K562 (cell line): ENCODE data around the gene LYPD6B. TPM values are rescaled to one million over a fixed set of nuclear protein-coding genes. Genes with fewer than 3 reads are reported as not detected.

Experiments used
- ATAC-seq: fragments of 200-7000 bp; cut with Tn5 transposase; 3 replicates; pipeline ENCODE4 v1.9.1; 2020; ENCODE audit warnings: moderate library complexity
- BruUV-seq: library from RNA; stranded (reverse); fragments of 400-500 nt; replicated peaks from 2 replicates; lab custom pipeline; 2021; lab: Mats Ljungman, UMichigan
- CTCF ChIA-PET: fragments of 300-600 bp; formaldehyde crosslinking; extraction: SDS; loops from one replicate; lab custom pipeline; 2021; ENCODE audit warnings: low intra/inter-chr PET ratio; lab: Yijun Ruan, JAX
- POLR2A ChIA-PET: fragments of 300-600, 350-650 bp; sonication (Branson Sonifier 250); formaldehyde crosslinking; extraction: SDS; loops from one replicate; lab custom pipeline; 2021; ENCODE audit warnings: antibody characterized with exemption, inconsistent platforms; lab: Yijun Ruan, JAX
- DNase-seq, 4 experiments: peaks; one replicate each; pipeline versions ENCODE4 v3.0.0 to v3.0.0-alpha.2; 2011 to 2018; ENCODE audit warnings: low spot score in 3 of 4, mixed read lengths in 3 of 4; ENCODE audit errors: extremely low read depth in 1 of 4
- FAIRE-seq: peaks from 2 replicates; lab custom pipeline; 2011; peaks lifted over from hg19 to GRCh38; lab: Jason Lieb, UNC
- H2AFZ ChIP-seq: 2 replicates; pipeline ENCODE4 v1.6.0; 2011; ENCODE audit warnings: low read depth, low read length, control low read depth, inconsistent platforms
- H3K27ac ChIP-seq: fragments of 200-600 bp; 3 replicates; pipeline ENCODE4 v1.8.0; 2011; ENCODE audit warnings: low read depth, mild to moderate bottlenecking, control low read depth, inconsistent platforms, low read length, moderate library complexity, mixed read lengths; ENCODE audit errors: extremely low read depth
- H3K27me3 ChIP-seq, 2 experiments: fragments of 300-600 bp in 1 of 2; 2 replicates in 1 of 2; 3 replicates in 1 of 2; pipeline versions ENCODE4 v1.6.0 to v1.8.0; 2011; ENCODE audit warnings: inconsistent platforms in 2 of 2, low read length in 2 of 2, mild to moderate bottlenecking in 1 of 2, mixed read lengths in 1 of 2, moderate library complexity in 1 of 2; ENCODE audit not compliant: control insufficient read depth in 2 of 2, insufficient read depth in 2 of 2
- H3K36me3 ChIP-seq: fragments of 300-600 bp; 3 replicates; pipeline ENCODE4 v1.8.0; 2011; ENCODE audit warnings: mild to moderate bottlenecking, low read length, inconsistent platforms; ENCODE audit not compliant: control insufficient read depth, insufficient read depth
- H3K4me1 ChIP-seq, 2 experiments: fragments of 200-600 bp in 1 of 2; replicated peaks in 1 of 2; 2 replicates in 1 of 2; 3 replicates in 1 of 2; pipeline versions ENCODE4 v1.5.1 to v1.8.0; 2011; ENCODE audit warnings: inconsistent platforms in 2 of 2, low read length in 2 of 2, mild to moderate bottlenecking in 1 of 2, mixed read lengths in 1 of 2, moderate library complexity in 1 of 2; ENCODE audit not compliant: control insufficient read depth in 2 of 2, insufficient read depth in 2 of 2
- H3K4me2 ChIP-seq: 2 replicates; pipeline ENCODE4 v1.6.1; 2011; ENCODE audit warnings: low read length, control low read depth, inconsistent platforms, mixed read lengths; ENCODE audit not compliant: insufficient read depth
- H3K4me3 ChIP-seq: fragments of 200-600 bp; sonication (generic), shearing (Covaris generic); 2 replicates; pipeline ENCODE4 v1.5.1; 2016; ENCODE audit warnings: control low read depth, inconsistent platforms
- H3K79me2 ChIP-seq: fragments of 200-600 bp; 3 replicates; pipeline ENCODE4 v1.8.0; 2011; ENCODE audit warnings: low read length, inconsistent platforms; ENCODE audit not compliant: control insufficient read depth, insufficient read depth
- H3K9ac ChIP-seq, 2 experiments: 2 replicates each; pipeline versions ENCODE4 v1.6.0 to v1.6.1; 2011; ENCODE audit warnings: low read depth in 2 of 2, low read length in 2 of 2, control low read depth in 1 of 2, inconsistent platforms in 1 of 2, mild to moderate bottlenecking in 1 of 2, mixed read lengths in 1 of 2; ENCODE audit not compliant: insufficient read depth in 1 of 2
- H3K9me1 ChIP-seq: one replicate; pipeline ENCODE4 v1.6.0; 2011; ENCODE audit warnings: inconsistent platforms, mild to moderate bottlenecking, low read length, moderate library complexity; ENCODE audit not compliant: control insufficient read depth, insufficient read depth
- H3K9me3 ChIP-seq: replicated peaks from 2 replicates; pipeline ENCODE4 v1.5.1; 2011; ENCODE audit warnings: low read depth, low read length, inconsistent platforms; ENCODE audit not compliant: control insufficient read depth, insufficient read depth
- H4K20me1 ChIP-seq: replicated peaks from 2 replicates; pipeline ENCODE4 v1.6.1; 2011; ENCODE audit warnings: low read length, inconsistent platforms, mixed read lengths; ENCODE audit not compliant: control insufficient read depth, insufficient read depth
- ILF3 ChIP-seq: fragments of 450-650 bp; IDR thresholded peaks from 2 replicates; pipeline ENCODE4 v1.6.1; 2018; ENCODE audit warnings: antibody characterized with exemption, mild to moderate bottlenecking, moderate library complexity, borderline replicate concordance
- JUN ChIP-seq, 2 experiments: sonication (generic) in 1 of 2; formaldehyde crosslinking in 1 of 2; IDR thresholded peaks; 2 replicates each; pipeline versions ENCODE4 v1.6.1 to v1.8.0; 2012 to 2022; ENCODE audit warnings: borderline replicate concordance in 2 of 2, mild to moderate bottlenecking in 2 of 2, improper control_type of control experiment in 1 of 2, low read depth in 1 of 2, low read length in 1 of 2, missing genetic modification reagents in 1 of 2
- MBD1 ChIP-seq: fragments of 250-450 bp; sonication (Bioruptor Pico); IDR thresholded peaks from 2 replicates; pipeline ENCODE4 v1.8.0; 2022; ENCODE audit warnings: inconsistent platforms
- PCBP2 ChIP-seq: fragments of 200-400 bp; formaldehyde crosslinking; IDR thresholded peaks from 2 replicates; pipeline ENCODE4 v1.6.1; 2018; ENCODE audit warnings: low read length, low read depth, mild to moderate bottlenecking, moderate library complexity; ENCODE audit not compliant: poor library complexity, severe bottlenecking
- RBM25 ChIP-seq: fragments of 200-400 bp; formaldehyde crosslinking; IDR thresholded peaks from 2 replicates; pipeline ENCODE4 v1.6.1; 2018; ENCODE audit warnings: low read length, low read depth, moderate library complexity; ENCODE audit not compliant: severe bottlenecking
- TCF15 ChIP-seq: fragments of 250-450 bp; sonication (Bioruptor Pico); IDR thresholded peaks from 2 replicates; pipeline ENCODE4 v1.8.0; 2022; ENCODE audit warnings: moderate library complexity, mild to moderate bottlenecking, inconsistent platforms
- WGBS: fragments of 100-300 bp; shearing (Covaris generic); methylation state at CpG from one replicate; pipeline ENCODE4 v1.1.6; 2016; ENCODE audit warnings: low coverage, mixed read lengths; ENCODE audit not compliant: insufficient coverage; ENCODE audit errors: missing lambda C conversion rate; 5-methylcytosine and 5-hydroxymethylcytosine counted together
- in situ Hi-C: fragments of 300-500 bp; cut with MboI; formaldehyde crosslinking; loops from 4 replicates; pipeline ENCODE4 v1.15.0; 2018; ENCODE audit warnings: inconsistent platforms, mixed read lengths
- intact Hi-C: fragments of 100-400 bp; cut with micrococcal nuclease; formaldehyde crosslinking; loops from 2 replicates; pipeline ENCODE4 v1.14.2; 2022
- polyA plus RNA-seq, 8 experiments: library from polyadenylated mRNA; depleted of rRNA in 4 of 8; stranded (reverse) in 5 of 8; unstranded in 3 of 8; fragments of >200 nt; fragmentation: Nextera tagmentation in 2 of 8; fragmentation: Illumina TruSeq in 1 of 8; extraction: Ambion mirVana in 2 of 8; extraction: Trizol in 1 of 8; gene quantifications; 2 replicates each; pipeline versions ENCODE4 v1.2.1 to v1.2.3, GENCODE V29; 2011 to 2014; ENCODE audit warnings: inconsistent platforms in 1 of 8, missing spikeins in 1 of 8
- total RNA-seq, 7 experiments: library from RNA; depleted of rRNA in 6 of 7; stranded (reverse); fragments of >200 nt in 6 of 7; fragmentation: Illumina TruSeq in 2 of 7; extraction: Trizol in 2 of 7; gene quantifications; 2 replicates each; pipeline versions ENCODE4 v1.2.1 to v1.2.3, GENCODE V29; 2011 to 2021; ENCODE audit warnings: low replicate concordance in 1 of 7

The LYPD6B gene
- total and polyA plus RNA-seq, 9 of the 15 experiments (the other 6 are each of a cell fraction or from before 2014, with no cell fraction given): not detected

- Histone ChIP-seq H3K79me2 (no peaks in the 10 kb centered on the region), H3K27me3 (peaks cover 4 to 29% of the 10 kb centered on the region in 2 experiments; a peak in 3 of 5 replicates), H3K4me1 (peaks cover 0 to 10% of the 10 kb centered on the region in 2 experiments; a peak in 1 of 5 replicates), H3K9ac (no peak overlapping the region), H3K9me3 (no peaks in the 10 kb centered on the region), H3K4me3 (no peak overlapping the region), H2AFZ (no peak overlapping the region), H3K36me3 (no peaks in the 10 kb centered on the region), H4K20me1 (no peaks in the 10 kb centered on the region), H3K9me1 (no peaks in the 10 kb centered on the region), H3K27ac (no peak overlapping the region), H3K4me2 (no peak overlapping the region)
- BruUV-seq: no TSS peak
- intact Hi-C loops: loop anchor here (5.0 kb wide), 1 partner anchor 273 kb away; no protein-coding TSS in a partner anchor
- DNase-seq (no peak), FAIRE-seq (no peak), ATAC-seq (no peak)
- in situ Hi-C loops: no loop called here
- ChIA-PET CTCF (no interaction called here), POLR2A (no interaction called here)
- TF ChIP-seq JUN (IDR thresholded peaks at IDR 0.05; ENCODE audit: borderline replicate concordance, low read depth, low read length) (no peak), JUN (CRISPR knock-in tag; IDR thresholded peaks at IDR 0.05; ENCODE audit: borderline replicate concordance) (no peak), RBM25 (peak; percentile 79), MBD1 (no peak), TCF15 (CRISPR knock-in tag) (no peak), ILF3 (no peak), PCBP2 (no peak)
- 41% methylated on average over 11 of the region's 11 CpGs for WGBS
Measured at GRCh38 chr2:149039213-149039724, 770 bp downstream of the LYPD6B start.
